ENCODE results near the gene PUSL1.

PUSL1 gene

DNA sequence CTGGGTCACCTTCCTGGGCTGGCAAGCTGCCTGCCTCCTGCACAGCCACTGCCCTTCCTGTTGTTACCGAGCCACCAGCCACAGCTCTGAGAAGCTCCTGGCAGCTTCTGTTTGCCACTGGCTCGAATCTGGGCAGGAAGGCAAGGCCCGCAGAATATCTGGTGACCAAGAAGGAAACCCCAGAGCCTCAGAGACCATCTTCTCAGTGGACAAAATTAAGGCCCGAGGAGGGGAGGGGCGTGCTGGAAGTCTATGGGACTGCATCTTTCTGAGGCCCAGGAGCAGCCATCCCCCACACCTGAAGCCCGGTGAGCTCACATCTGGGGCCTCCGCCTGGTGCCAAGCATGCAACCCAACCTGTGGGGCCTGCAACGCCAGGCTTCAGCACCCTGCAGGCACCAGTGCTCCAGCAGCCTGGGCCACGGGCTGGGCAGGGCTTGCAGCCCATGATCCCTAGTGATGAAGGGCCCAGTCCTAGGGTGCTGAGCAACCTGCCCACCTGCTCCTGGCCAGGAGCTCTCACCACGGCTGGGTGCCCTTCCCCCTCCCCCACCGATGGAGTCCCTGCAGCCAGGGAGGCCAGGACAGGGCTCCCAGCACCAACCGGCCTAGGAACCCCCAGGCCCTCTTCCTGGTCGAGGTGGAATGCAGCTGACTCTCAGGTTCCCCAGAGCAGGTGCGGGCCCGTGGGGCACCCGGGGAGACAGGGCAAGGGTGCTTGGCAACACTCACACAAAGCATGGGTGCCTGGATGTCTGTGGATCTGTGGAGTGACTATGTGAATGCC, 17.1 kb downstream of the PUSL1 start:
- DNase-seq (ENCODE audit: low read depth) = no peak

GRCh38 chr1:1326075-1326605, 17.7 kb downstream of the PUSL1 start:
- no peak for DNase-seq (ENCODE audit: low read depth)

- no peak for DNase-seq (ENCODE audit: low read depth)
These were observed 18.9 kb downstream of the PUSL1 start for GRCh38 chr1:1327291-1327690.

- DNase-seq (ENCODE audit: low read depth) = no peak
These were observed 19.9 kb downstream of the PUSL1 start for GRCh38 chr1:1328254-1328653.

DNA sequence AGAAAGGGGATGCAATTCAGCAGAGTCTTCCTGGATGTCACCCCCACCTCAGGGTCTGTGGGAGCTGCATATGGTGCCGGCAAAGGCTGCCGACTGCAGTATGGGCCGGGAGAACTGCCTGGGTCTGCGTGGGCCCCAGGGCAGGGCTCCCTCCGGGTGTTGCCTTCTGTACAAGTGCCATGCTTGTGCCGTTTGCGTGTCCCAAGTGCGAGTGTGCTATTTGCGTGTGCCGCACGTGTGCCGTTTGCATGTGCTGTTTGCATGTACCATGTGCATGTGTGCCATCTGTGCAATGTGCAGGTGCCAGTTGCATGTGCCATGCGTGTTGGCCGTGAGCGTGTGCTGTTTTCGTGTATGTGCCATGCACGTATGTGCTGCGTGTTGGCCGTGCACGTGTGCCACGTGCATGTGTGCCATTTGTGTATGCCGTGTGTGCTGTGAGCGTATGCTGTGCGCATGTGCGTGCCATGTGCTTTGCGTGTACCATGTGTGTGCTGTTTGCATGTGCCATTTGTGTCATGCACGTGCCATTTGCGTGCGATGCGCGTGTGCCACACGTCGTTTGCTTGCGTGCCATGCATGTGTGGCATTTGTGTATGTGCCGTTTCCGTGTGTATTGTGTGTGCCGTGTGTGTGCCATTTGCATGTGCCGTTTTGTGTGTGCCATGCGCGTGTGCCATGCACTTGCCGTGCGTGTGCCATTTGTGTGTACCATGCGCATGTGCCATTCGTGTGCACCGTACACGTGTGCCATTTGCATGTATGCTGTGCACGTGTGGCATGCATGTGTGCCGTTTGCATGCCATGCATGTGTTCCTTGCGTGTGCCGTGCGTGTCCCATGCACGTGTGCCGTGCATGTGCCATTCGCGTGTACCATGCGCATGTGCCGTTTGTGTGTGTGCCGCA, 21.2 kb downstream of the PUSL1 start:
- DNase-seq (ENCODE audit: low read depth) = no peak

GRCh38 chr1:1330366-1331067, 22.1 kb downstream of the PUSL1 start:
- DNase-seq (ENCODE audit: low read depth) = no peak

- DNase-seq (ENCODE audit: low read depth) = no peak
These were observed 22.9 kb downstream of the PUSL1 start, which contains the start of gene TAS1R3 for GRCh38 chr1:1331068-1331965. TSS of gene TAS1R3 (plus strand) at chr1:1331280. CDS start at chr1:1331346, 66 bp downstream.

DNA sequence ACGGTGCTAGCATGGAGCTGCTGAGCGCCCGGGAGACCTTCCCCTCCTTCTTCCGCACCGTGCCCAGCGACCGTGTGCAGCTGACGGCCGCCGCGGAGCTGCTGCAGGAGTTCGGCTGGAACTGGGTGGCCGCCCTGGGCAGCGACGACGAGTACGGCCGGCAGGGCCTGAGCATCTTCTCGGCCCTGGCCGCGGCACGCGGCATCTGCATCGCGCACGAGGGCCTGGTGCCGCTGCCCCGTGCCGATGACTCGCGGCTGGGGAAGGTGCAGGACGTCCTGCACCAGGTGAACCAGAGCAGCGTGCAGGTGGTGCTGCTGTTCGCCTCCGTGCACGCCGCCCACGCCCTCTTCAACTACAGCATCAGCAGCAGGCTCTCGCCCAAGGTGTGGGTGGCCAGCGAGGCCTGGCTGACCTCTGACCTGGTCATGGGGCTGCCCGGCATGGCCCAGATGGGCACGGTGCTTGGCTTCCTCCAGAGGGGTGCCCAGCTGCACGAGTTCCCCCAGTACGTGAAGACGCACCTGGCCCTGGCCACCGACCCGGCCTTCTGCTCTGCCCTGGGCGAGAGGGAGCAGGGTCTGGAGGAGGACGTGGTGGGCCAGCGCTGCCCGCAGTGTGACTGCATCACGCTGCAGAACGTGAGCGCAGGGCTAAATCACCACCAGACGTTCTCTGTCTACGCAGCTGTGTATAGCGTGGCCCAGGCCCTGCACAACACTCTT, 23.8 kb downstream of the PUSL1 start:
- DNase-seq (ENCODE audit: low read depth) = no peak

DNA sequence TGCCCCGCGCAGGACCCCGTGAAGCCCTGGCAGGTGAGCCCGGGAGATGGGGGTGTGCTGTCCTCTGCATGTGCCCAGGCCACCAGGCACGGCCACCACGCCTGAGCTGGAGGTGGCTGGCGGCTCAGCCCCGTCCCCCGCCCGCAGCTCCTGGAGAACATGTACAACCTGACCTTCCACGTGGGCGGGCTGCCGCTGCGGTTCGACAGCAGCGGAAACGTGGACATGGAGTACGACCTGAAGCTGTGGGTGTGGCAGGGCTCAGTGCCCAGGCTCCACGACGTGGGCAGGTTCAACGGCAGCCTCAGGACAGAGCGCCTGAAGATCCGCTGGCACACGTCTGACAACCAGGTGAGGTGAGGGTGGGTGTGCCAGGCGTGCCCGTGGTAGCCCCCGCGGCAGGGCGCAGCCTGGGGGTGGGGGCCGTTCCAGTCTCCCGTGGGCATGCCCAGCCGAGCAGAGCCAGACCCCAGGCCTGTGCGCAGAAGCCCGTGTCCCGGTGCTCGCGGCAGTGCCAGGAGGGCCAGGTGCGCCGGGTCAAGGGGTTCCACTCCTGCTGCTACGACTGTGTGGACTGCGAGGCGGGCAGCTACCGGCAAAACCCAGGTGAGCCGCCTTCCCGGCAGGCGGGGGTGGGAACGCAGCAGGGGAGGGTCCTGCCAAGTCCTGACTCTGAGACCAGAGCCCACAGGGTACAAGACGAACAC, 24.5 kb downstream of the PUSL1 start:
- no peak for DNase-seq (ENCODE audit: low read depth)

DNA sequence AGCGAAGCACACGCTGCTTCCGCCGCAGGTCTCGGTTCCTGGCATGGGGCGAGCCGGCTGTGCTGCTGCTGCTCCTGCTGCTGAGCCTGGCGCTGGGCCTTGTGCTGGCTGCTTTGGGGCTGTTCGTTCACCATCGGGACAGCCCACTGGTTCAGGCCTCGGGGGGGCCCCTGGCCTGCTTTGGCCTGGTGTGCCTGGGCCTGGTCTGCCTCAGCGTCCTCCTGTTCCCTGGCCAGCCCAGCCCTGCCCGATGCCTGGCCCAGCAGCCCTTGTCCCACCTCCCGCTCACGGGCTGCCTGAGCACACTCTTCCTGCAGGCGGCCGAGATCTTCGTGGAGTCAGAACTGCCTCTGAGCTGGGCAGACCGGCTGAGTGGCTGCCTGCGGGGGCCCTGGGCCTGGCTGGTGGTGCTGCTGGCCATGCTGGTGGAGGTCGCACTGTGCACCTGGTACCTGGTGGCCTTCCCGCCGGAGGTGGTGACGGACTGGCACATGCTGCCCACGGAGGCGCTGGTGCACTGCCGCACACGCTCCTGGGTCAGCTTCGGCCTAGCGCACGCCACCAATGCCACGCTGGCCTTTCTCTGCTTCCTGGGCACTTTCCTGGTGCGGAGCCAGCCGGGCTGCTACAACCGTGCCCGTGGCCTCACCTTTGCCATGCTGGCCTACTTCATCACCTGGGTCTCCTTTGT, 25.3 kb downstream of the PUSL1 start:
- no peak for DNase-seq (ENCODE audit: low read depth)

GRCh38 chr1:1334835-1335234, 26.4 kb downstream of the PUSL1 start:
- no peak for DNase-seq (ENCODE audit: low read depth)

DNA sequence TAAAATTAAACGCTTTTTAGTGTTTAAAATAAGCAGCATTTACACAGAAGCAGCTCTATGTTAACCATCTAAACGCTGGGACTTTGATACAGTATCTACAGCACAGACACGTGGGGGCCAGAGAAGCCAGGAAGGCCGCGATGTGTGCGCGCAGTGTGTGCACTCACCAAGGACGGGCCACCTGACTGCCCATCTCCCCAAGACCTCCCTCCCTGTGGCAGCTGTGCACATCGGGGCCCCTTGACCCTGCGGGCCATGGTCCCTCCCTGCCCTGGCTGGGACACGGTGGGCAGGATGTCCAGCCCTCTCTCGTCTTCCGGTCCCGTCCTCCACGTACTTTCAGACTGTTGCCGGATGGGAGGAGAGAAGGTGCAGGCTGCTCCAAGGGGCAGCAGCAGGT, 26.9 kb downstream of the PUSL1 start:
- no peak for DNase-seq (ENCODE audit: low read depth)

DNA sequence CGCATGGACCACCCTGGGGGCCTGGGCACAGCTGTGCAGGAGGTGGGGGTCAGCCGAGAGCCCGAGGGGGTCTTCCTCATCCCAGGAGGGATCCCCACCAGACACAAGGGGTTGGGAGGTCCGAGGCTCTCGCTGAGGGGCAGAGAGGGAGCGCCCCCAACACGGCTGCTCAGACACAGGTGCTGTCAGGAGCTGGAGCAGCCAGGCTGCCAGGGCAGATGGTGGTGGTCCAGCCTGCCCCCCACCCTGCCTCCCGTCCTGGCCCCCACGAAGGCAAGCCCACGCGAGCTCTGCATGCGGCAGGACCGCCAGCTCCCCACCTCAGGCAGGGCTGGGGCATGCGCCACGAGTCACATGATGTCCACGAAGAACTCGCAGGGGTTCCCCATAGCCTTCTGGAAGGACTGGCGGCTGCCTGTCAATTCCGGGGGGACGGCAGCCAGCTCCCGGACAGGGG, 27.4 kb downstream of the PUSL1 start:
- DNase-seq (ENCODE audit: low read depth) = no peak

GRCh38 chr1:1336446-1336845, 28.0 kb downstream of the PUSL1 start:
- DNase-seq (ENCODE audit: low read depth) = no peak

DNA sequence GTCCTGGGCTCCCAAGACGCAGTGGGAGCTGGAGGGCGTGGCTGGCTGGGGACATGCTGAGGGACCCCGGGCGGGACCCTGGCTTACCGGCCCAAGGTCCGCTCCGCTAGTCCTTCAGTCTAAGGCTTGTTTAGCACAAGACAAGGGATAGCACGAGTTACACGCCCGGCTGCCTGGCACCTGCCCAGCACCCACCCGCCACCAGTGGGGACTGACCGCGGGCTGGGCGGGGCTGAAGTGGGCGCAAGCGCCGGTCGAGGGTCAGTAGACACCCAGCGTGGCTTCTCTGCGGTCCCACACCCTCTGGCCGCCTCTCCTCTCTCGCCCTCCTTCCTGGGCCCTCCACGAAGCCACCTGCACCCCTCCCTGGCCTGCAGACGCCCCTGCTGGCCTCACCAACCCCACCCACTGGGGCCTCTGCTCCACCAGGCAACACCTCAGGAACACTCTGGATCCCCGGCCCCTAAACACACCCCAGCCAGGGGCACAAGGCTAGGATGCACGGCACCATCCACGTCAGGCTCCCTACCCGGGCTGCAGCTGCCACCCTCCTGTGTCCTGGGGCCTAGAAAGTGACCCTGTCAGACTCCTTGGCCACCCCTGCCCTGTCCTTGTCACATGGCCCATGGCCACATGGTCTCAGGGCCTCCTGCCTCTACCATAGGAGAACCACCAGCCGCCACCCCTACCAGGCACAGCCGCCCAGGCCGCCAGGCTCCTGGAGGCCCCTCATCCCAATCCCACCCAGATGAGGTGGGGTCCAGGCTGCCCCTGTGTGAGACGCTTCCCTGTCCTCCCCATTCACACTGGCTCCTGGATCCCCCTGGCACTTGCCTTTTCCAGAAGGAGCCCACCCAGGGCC, 28.8 kb downstream of the PUSL1 start:
- DNase-seq (ENCODE audit: low read depth) = no peak

DNA sequence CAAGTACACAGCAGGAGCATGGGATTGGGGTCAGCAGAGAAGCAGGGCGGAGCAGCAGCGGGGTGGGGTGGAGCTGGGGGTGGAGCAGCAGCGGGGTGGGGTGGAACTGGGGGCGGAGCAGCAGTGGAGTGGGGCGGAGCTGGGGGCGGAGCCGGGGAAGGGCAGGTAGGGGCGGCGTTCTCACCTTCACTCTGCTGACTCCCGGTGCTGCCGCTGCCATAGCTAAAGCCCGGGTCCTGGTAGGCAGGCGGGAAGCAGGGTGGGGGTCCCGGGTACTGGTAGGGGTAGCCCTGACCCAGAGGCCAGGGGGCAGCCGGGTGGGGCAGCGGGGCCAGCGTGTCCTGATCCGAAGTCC, 29.4 kb downstream of the PUSL1 start:
- no peak for DNase-seq (ENCODE audit: low read depth)

DNA sequence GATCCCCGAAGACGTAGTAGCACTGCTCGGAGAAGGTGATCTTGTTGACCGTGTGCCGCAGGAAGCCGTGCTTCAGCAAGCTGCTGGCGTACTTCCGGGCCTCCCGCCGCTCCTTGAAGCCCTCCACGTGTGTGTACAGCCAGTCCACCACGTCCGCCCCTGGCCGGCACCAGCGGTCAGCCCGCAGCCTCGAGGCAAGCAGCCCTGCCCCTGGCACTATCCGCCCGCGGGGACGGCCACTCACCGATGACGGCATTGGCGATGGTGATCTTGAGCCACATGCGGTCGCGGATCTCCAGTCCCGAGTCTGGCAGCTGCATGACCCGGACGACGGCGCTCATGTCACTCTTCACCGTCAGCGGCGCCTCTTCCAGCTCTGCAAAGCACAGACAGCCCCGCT, 29.9 kb downstream of the PUSL1 start:
- DNase-seq (ENCODE audit: low read depth) = no peak

- no peak for DNase-seq (ENCODE audit: low read depth)
These were observed 31.8 kb downstream of the PUSL1 start for GRCh38 chr1:1340185-1340584.

All from activated T-cell treated with anti-CD3 and anti-CD28 coated beads for 1 hour (primary cell).